Esophagus squamous epithelium (tissue), 5 donors: ENCODE data around the gene LIMS2. TPM values are rescaled to one million over a fixed set of nuclear protein-coding genes. Genes with fewer than 3 reads are reported as not detected.

Experiments used
- DNase-seq: peaks from one replicate; lab custom pipeline; 2025; lab: John Stamatoyannopoulos, UW
- H3K27ac ChIP-seq, 4 donors: fragments of 200-600 bp; sonication (generic); one replicate each; pipeline ENCODE4 v1.5.1; 2016 to 2019; ENCODE audit warnings: mild to moderate bottlenecking in 1 of 4
- H3K27me3 ChIP-seq, 4 donors: fragments of 200-600 bp; sonication (generic); 1 replicate in 3 of 4; 2 replicates in 1 of 4; pipeline versions ENCODE4 v1.5.1 to v1.6.0; 2017 to 2021; ENCODE audit warnings: antibody characterized with exemption in 1 of 4
- H3K36me3 ChIP-seq, 3 donors: fragments of 200-600 bp; sonication (generic); one replicate each; pipeline ENCODE4 v1.5.1; 2016 to 2019
- H3K4me1 ChIP-seq, 3 donors: fragments of 200-600 bp; sonication (generic); one replicate each; pipeline ENCODE4 v1.5.1; 2017 to 2019
- H3K4me3 ChIP-seq, 4 donors: fragments of 200-600 bp; sonication (generic); 1 replicate in 3 of 4; 2 replicates in 1 of 4; pipeline ENCODE4 v1.5.1; 2016 to 2019; ENCODE audit warnings: mild to moderate bottlenecking in 2 of 4, moderate library complexity in 1 of 4
- H3K9me3 ChIP-seq, 3 donors: fragments of 200-600 bp; sonication (generic); one replicate each; pipeline ENCODE4 v1.5.1; 2016 to 2019
- POLR2A ChIP-seq, 4 donors: fragments of 450-650 bp; IDR thresholded peaks; one replicate each; pipeline ENCODE4 v1.6.1; 2017; ENCODE audit warnings: antibody characterized with exemption in 4 of 4, mild to moderate bottlenecking in 4 of 4, moderate library complexity in 3 of 4
- WGBS, 2 donors: methylation state at CpG; one replicate each; pipeline ENCODE4 v1.1.5; 2018; 5-methylcytosine and 5-hydroxymethylcytosine counted together
- intact Hi-C: fragments of 100-400 bp; cut with DNase I; formaldehyde crosslinking; loops from one replicate; pipeline ENCODE4 v1.15.0; 2022
- total RNA-seq, 4 donors: library from RNA; depleted of rRNA; stranded (reverse); fragments of >200 nt; gene quantifications; one replicate each; pipeline ENCODE4 v1.1.0, GENCODE V29; 2016
- TF ChIP-seq, protein P1 (sequence below), 6 experiments: fragments of 450-650 bp in 4 of 6; fragments of 200-600 bp in 2 of 6; sonication (generic) in 2 of 6; IDR thresholded peaks; one replicate each; pipeline ENCODE4 v1.5.1; 2016 to 2019; ENCODE audit warnings: antibody characterized with exemption in 6 of 6, mild to moderate bottlenecking in 4 of 6, moderate library complexity in 4 of 6
- donor health status: DM: yes; HTN: yes; CAD: no.

The LIMS2 gene
- total RNA-seq, 4 donors from 2014 or later = 2.4 to 29.6 (median 5.9) TPM

DNA sequence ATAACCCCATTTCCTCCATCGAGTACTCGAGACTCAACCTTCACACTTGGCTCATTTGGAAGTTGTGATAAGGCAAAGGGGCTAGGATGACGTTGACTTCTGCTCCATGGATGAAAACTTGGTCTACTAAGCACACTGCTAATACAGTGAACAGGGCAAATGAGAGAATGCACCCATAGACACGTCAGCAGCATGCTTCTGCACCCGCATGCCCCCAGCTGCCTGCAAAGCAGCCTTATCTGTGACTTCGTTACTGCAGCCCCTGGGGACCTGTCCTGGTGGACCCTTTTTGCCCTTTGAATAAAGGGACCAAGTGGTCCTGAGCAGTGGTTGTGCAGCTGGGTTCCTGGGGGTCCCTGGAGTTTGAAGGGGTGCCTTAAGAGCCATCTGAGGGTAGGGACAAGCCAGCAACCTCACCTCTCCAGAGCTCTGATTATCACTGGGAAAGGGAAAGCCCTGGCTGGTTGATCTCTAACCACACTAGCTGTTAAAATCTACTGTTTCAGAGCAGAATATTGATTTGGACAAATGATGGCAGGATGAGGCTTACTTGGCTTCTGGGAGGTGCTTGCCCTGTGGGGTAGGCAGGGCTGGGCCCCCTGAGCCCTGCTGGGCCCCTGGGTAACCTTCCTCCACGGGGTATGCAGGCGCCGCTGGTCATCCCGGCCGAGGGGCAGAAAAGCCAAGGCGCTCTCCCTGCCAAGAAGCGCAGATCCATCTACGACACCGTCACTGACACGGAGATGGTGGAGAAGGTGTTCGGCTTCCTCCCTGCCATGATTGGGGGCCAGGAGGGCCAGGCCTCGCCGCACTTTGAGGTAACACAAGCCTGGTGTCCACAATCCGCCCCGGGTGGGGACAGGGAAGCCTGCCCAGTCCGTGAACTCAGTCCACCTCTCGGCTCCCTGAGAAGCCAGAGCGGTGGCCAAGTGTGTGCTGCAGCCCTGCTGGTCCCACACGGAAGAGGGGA is 67.0 kb downstream of the LIMS2 start:
- TF ChIP-seq, protein P1, sequence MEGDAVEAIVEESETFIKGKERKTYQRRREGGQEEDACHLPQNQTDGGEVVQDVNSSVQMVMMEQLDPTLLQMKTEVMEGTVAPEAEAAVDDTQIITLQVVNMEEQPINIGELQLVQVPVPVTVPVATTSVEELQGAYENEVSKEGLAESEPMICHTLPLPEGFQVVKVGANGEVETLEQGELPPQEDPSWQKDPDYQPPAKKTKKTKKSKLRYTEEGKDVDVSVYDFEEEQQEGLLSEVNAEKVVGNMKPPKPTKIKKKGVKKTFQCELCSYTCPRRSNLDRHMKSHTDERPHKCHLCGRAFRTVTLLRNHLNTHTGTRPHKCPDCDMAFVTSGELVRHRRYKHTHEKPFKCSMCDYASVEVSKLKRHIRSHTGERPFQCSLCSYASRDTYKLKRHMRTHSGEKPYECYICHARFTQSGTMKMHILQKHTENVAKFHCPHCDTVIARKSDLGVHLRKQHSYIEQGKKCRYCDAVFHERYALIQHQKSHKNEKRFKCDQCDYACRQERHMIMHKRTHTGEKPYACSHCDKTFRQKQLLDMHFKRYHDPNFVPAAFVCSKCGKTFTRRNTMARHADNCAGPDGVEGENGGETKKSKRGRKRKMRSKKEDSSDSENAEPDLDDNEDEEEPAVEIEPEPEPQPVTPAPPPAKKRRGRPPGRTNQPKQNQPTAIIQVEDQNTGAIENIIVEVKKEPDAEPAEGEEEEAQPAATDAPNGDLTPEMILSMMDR (IDR thresholded peaks at IDR 0.05) = no peak
- TF ChIP-seq POLR2A (IDR thresholded peaks at IDR 0.05) = no peak
- Histone ChIP-seq H3K27me3 (no peaks in the 10 kb centered on the region), H3K36me3 (no peaks in the 10 kb centered on the region), H3K9me3 (peaks cover 0 to 2% (median 0%) of the 10 kb centered on the region in 3 donors), H3K27ac (no peak overlapping the region), H3K4me3 (no peak overlapping the region), H3K4me1 (no peaks in the 10 kb centered on the region)
- intact Hi-C loops = no loop called here
- 77 to 82% methylated on average over 5 to 18 of the region's 25 CpGs for WGBS, 2 donors
- no peak for DNase-seq

DNA sequence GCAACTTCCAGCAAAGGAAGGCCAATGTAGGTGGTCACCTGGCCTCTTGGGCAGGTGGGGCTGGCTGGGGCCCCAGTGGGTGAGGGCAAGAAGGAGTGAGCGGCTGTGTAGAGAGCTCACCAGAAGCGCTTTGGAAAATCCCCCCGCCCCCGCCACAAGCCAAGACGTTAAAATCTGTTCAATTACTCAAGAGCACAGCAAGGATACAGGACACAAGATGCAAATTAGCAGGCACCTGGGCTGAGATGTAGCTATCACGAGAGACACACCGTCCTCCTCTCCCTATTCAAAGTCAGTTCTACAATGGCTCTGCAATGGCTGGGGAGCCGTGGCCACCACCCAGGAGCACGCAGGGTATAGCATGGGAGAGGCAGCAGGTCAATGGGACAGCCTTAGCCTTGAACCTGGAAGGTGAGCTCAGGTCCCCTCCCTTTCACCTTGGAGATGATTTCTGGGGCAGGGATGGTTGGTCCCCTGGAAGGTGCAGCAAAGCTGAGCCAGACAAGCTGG is 67.9 kb downstream of the LIMS2 start:
- TF ChIP-seq, protein P1 (IDR thresholded peaks at IDR 0.05) = no peak
- no peak for TF ChIP-seq POLR2A (IDR thresholded peaks at IDR 0.05)
- WGBS, 2 donors = 85 to 88% methylated on average over 3 to 7 of the region's 9 CpGs
- H3K4me3 ChIP-seq = no peak overlapping the region
- no peaks in the 10 kb centered on the region for H3K36me3 ChIP-seq
- H3K9me3 ChIP-seq = peaks cover 0 to 10% (median 0%) of the 10 kb centered on the region in 3 donors
- no peak for DNase-seq
- intact Hi-C loops = no loop called here
- H3K27ac ChIP-seq = no peak overlapping the region
- no peaks in the 10 kb centered on the region for H3K4me1 ChIP-seq
- H3K27me3 ChIP-seq = no peaks in the 10 kb centered on the region

DNA sequence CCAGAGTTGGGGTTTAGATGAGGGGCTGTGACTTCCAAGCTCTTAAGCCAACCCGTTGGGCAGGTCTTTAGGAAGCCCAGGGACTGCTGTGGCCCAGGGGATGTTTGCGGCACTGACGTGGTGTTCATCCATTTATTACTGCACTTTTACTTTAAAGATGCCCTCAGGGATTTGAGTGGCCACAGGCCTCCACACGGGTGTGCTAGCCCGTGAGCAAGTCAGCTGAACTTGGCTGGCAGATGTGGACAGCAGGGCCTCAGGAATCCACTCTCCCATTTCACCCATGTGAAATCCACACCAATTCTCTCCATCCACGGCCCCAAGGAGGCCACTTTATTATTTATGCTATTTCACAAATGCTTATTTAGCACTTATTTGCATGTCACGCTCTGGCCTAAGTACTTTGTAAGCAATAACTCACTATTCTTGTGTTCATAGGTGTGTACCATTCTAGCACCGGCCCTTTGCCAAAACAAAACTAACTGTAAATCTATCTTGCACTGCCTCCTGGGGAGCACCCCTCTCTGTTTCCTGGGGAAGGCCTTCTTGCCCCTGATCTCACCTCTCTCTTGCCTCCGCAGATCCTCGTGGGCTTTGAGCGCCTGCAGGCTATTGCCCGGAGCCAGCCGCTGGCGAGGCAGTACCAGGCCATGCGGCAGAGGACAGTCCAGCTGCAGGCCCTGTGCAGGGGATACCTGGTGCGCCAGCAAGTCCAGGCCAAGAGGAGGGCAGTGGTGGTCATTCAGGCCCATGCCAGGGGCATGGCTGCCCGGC is 68.5 kb downstream of the LIMS2 start:
- no peaks in the 10 kb centered on the region for H3K36me3 ChIP-seq
- no peak for TF ChIP-seq POLR2A (IDR thresholded peaks at IDR 0.05)
- TF ChIP-seq, protein P1 (IDR thresholded peaks at IDR 0.05) = no peak
- H3K4me3 ChIP-seq = no peak overlapping the region
- H3K4me1 ChIP-seq = no peaks in the 10 kb centered on the region
- peaks cover 0 to 10% (median 0%) of the 10 kb centered on the region in 3 donors for H3K9me3 ChIP-seq
- DNase-seq = no peak
- no peak overlapping the region for H3K27ac ChIP-seq
- 79 to 89% methylated on average over 8 to 11 of the region's 17 CpGs for WGBS, 2 donors
- intact Hi-C loops = no loop called here
- H3K27me3 ChIP-seq = no peaks in the 10 kb centered on the region

DNA sequence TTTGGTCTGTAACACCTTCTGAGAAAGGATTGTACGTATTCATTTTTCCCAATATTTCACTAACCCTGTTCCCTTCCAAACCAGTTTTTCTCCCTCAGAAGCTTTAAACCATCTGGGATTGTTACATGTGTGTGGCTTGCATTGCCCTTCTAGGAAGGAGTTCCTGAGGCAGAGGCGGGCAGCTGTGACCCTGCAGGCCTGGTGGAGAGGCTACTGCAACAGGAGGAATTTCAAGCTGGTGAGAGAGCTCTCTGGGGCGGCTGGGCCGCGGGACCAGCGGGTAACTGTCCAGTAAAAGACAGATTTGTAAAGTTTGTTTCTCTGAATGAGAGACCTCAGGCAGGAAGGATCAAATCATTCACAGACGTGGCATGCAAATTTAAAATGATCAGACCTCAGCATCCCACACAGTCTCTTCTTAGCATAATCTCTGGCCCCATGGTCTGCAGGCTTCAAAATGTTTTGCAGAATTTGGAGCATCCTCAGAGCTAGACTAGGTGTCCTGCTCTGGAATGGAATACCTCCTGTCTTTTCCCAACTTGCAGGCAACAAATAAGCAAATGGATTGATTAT is 69.6 kb downstream of the LIMS2 start:
- WGBS, 2 donors = 74 to 86% methylated on average over 6 to 7 of the region's 7 CpGs
- no peak overlapping the region for H3K27ac ChIP-seq
- H3K9me3 ChIP-seq = peaks cover 0 to 10% (median 0%) of the 10 kb centered on the region in 3 donors
- H3K4me1 ChIP-seq = no peaks in the 10 kb centered on the region
- H3K27me3 ChIP-seq = no peaks in the 10 kb centered on the region
- H3K4me3 ChIP-seq = no peak overlapping the region
- H3K36me3 ChIP-seq = no peaks in the 10 kb centered on the region
- DNase-seq = no peak
- TF ChIP-seq POLR2A (IDR thresholded peaks at IDR 0.05) = no peak
- TF ChIP-seq, protein P1 (IDR thresholded peaks at IDR 0.05) = no peak
- intact Hi-C loops = no loop called here
